GM18951 (cell line): ENCODE measurements around the gene CUX1.
"Not testable (repeated sequence)": the region's sequence is repeated elsewhere in the genome, so short reads cannot be mapped to it uniquely, and the experiment has no call there.

ENCODE experiments used
- POLR2A ChIP-seq: IDR thresholded peaks from 4 replicates; pipeline ENCODE4 v1.6.1; 2011; ENCODE audit warnings: mild to moderate bottlenecking; ENCODE audit not compliant: insufficient read length, insufficient read depth; ENCODE audit errors: extremely low read depth
- in situ Hi-C: fragments of 300-500 bp; cut with MboI; formaldehyde crosslinking; loops from one replicate; pipeline ENCODE4 v1.12.0; 2022; ENCODE audit warnings: low sequenced_read_pairs, mixed read lengths, inconsistent platforms; ENCODE audit not compliant: unreplicated experiment

The CUX1 gene

GRCh38 chr7:101823596-101823995 is 6.2 kb downstream of the CUX1 start:
- in situ Hi-C loops: no loop called here
- TF ChIP-seq POLR2A: no peak

- in situ Hi-C loops: no loop called here
- no peak for TF ChIP-seq POLR2A
Measured at GRCh38 chr7:101824440-101824839, 7.0 kb downstream of the CUX1 start.

GRCh38 chr7:101826081-101826835 is 8.8 kb downstream of the CUX1 start:
- TF ChIP-seq POLR2A: no peak
- in situ Hi-C loops: no loop called here

- no peak for TF ChIP-seq POLR2A
- in situ Hi-C loops: no loop called here
Measured at GRCh38 chr7:101828301-101829020, 11.0 kb downstream of the CUX1 start.

- in situ Hi-C loops: no loop called here
- TF ChIP-seq POLR2A: no peak
Measured at GRCh38 chr7:101829374-101829773, 11.9 kb downstream of the CUX1 start.

- in situ Hi-C loops: no loop called here
- no peak for TF ChIP-seq POLR2A
Measured at GRCh38 chr7:101829821-101830220, 12.4 kb downstream of the CUX1 start.

- in situ Hi-C loops: not testable (repeated sequence)
Measured at GRCh38 chr7:101831396-101831795, 14.0 kb downstream of the CUX1 start.

GRCh38 chr7:101832205-101832631 is 14.8 kb downstream of the CUX1 start:
- TF ChIP-seq POLR2A: no peak
- in situ Hi-C loops: no loop called here

GRCh38 chr7:101832685-101833375 is 15.4 kb downstream of the CUX1 start:
- no peak for TF ChIP-seq POLR2A
- in situ Hi-C loops: no loop called here

GRCh38 chr7:101833799-101834198 is 16.4 kb downstream of the CUX1 start:
- in situ Hi-C loops: no loop called here
- no peak for TF ChIP-seq POLR2A

GRCh38 chr7:101835136-101835535 is 17.7 kb downstream of the CUX1 start:
- no peak for TF ChIP-seq POLR2A
- in situ Hi-C loops: no loop called here

GRCh38 chr7:101837433-101837832 is 20.0 kb downstream of the CUX1 start:
- in situ Hi-C loops: not testable (repeated sequence)

- in situ Hi-C loops: no loop called here
- no peak for TF ChIP-seq POLR2A
Measured at GRCh38 chr7:101838837-101839483, 21.5 kb downstream of the CUX1 start.

- in situ Hi-C loops: no loop called here
- TF ChIP-seq POLR2A: no peak
Measured at GRCh38 chr7:101841328-101841727, 23.9 kb downstream of the CUX1 start.
